Measurements from ENCODE around the gene MPHOSPH6.

MPHOSPH6 gene

GRCh38 chr16:82138478-82139285 is 31.3 kb downstream of the MPHOSPH6 start:
- Histone ChIP-seq H3K27ac (no peak overlapping the region), H3K36me3 (no peaks in the 10 kb centered on the region), H3K4me3 (ENCODE audit: low read depth, low read length) (no peak overlapping the region), H3K27me3 (ENCODE audit: insufficient read depth, low read depth, severe bottlenecking) (no peaks in the 10 kb centered on the region), H3K9me3 (ENCODE audit: severe bottlenecking) (no peaks in the 10 kb centered on the region)
- TF ChIP-seq CTCF (IDR thresholded peaks at IDR 0.05; ENCODE audit: low read depth, low read length): no peak
- DNase-seq: no peak

- DNase-seq: no peak
- H3K27me3 ChIP-seq (ENCODE audit: insufficient read depth, low read depth, severe bottlenecking): no peaks in the 10 kb centered on the region
- H3K4me3 ChIP-seq (ENCODE audit: low read depth, low read length): no peak overlapping the region
- no peak for TF ChIP-seq CTCF (IDR thresholded peaks at IDR 0.05; ENCODE audit: low read depth, low read length)
- no peak overlapping the region for H3K27ac ChIP-seq
- H3K9me3 ChIP-seq (ENCODE audit: severe bottlenecking): no peaks in the 10 kb centered on the region
- no peaks in the 10 kb centered on the region for H3K36me3 ChIP-seq
Observed at GRCh38 chr16:82137822-82138167, 32.2 kb downstream of the MPHOSPH6 start.

- Histone ChIP-seq H3K27me3 (ENCODE audit: insufficient read depth, low read depth, severe bottlenecking) (no peaks in the 10 kb centered on the region), H3K9me3 (ENCODE audit: severe bottlenecking) (no peaks in the 10 kb centered on the region), H3K4me3 (ENCODE audit: low read depth, low read length) (no peak overlapping the region), H3K36me3 (no peaks in the 10 kb centered on the region), H3K27ac (no peak overlapping the region)
- no peak for DNase-seq
- no peak for TF ChIP-seq CTCF (IDR thresholded peaks at IDR 0.05; ENCODE audit: low read depth, low read length)
Observed at GRCh38 chr16:82136956-82137821, 32.8 kb downstream of the MPHOSPH6 start.

- DNase-seq: no peak
- Histone ChIP-seq H3K4me3 (ENCODE audit: low read depth, low read length) (no peak overlapping the region), H3K27ac (no peak overlapping the region), H3K36me3 (no peaks in the 10 kb centered on the region), H3K27me3 (ENCODE audit: insufficient read depth, low read depth, severe bottlenecking) (no peaks in the 10 kb centered on the region), H3K9me3 (ENCODE audit: severe bottlenecking) (no peaks in the 10 kb centered on the region)
- no peak for TF ChIP-seq CTCF (IDR thresholded peaks at IDR 0.05; ENCODE audit: low read depth, low read length)
Observed at GRCh38 chr16:82135844-82136243, 34.2 kb downstream of the MPHOSPH6 start.

- H3K4me3 ChIP-seq (ENCODE audit: low read depth, low read length): no peak overlapping the region
- H3K9me3 ChIP-seq (ENCODE audit: severe bottlenecking): no peaks in the 10 kb centered on the region
- no peak overlapping the region for H3K27ac ChIP-seq
- no peak for TF ChIP-seq CTCF (IDR thresholded peaks at IDR 0.05; ENCODE audit: low read depth, low read length)
- DNase-seq: no peak
- H3K36me3 ChIP-seq: no peaks in the 10 kb centered on the region
- no peaks in the 10 kb centered on the region for H3K27me3 ChIP-seq (ENCODE audit: insufficient read depth, low read depth, severe bottlenecking)
Observed at GRCh38 chr16:82134846-82135245, 35.2 kb downstream of the MPHOSPH6 start.
